ENCODE data around the gene ACTR10. TPM values are rescaled to one million over a fixed set of nuclear protein-coding genes. Genes with fewer than 3 reads are reported as not detected.

Gene ACTR10
- total RNA-seq, 2 donors from 2014 or later: 29.6 to 41.7 TPM

GRCh38 chr14:58191763-58192601, 8.0 kb upstream of the ACTR10 start:
- H3K4me1 Mint-ChIP-seq (ENCODE audit: low read depth in 2 of 2): peaks cover 0 to 4% of the 10 kb centered on the region in 2 donors
- H3K9me3 Mint-ChIP-seq: no peaks in the 10 kb centered on the region
- no peak overlapping the region for H3K4me3 Mint-ChIP-seq
- peaks cover 5 to 6% of the 10 kb centered on the region in 2 donors for H3K27me3 Mint-ChIP-seq
- DNase-seq (ENCODE audit: low spot score) (no peak), ATAC-seq (no peak)
- no peaks in the 10 kb centered on the region for H3K36me3 Mint-ChIP-seq
- no peak overlapping the region for H3K27ac Mint-ChIP-seq

- H3K27ac Mint-ChIP-seq: no peak overlapping the region
- H3K4me3 Mint-ChIP-seq: no peak overlapping the region
- H3K27me3 Mint-ChIP-seq: peaks cover 2 to 6% of the 10 kb centered on the region in 2 donors
- peaks cover 6 to 13% of the 10 kb centered on the region in 2 donors for H3K4me1 Mint-ChIP-seq (ENCODE audit: low read depth in 2 of 2)
- ATAC-seq (no peak), DNase-seq (ENCODE audit: low spot score) (no peak)
- no peaks in the 10 kb centered on the region for H3K36me3 Mint-ChIP-seq
- no peaks in the 10 kb centered on the region for H3K9me3 Mint-ChIP-seq
Observed at GRCh38 chr14:58193542-58193941, 6.4 kb upstream of the ACTR10 start.

DNA sequence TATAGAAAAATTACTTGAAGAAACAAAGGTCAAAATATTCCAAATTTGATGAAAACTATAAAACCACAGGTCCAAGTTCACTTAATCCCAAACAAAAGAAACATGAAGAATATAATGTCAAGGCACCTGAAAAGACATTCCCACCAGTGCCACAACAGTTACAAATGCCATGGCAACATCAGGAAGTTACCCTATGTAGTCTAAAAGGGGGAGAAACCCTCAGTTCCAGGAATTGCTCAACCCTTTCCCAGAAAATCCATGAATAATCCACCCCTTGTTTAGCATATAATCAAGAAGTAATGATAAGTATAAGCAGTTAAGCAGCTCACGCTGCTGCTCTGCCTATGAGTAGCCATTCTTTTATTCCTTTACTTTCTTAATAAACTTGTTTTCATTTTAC, 3.8 kb upstream of the ACTR10 start:
- ATAC-seq (no peak), DNase-seq (ENCODE audit: low spot score) (no peak)
- H3K4me1 Mint-ChIP-seq (ENCODE audit: low read depth in 2 of 2): peaks cover 19 to 28% of the 10 kb centered on the region in 2 donors
- no peaks in the 10 kb centered on the region for H3K36me3 Mint-ChIP-seq
- no peak overlapping the region for H3K4me3 Mint-ChIP-seq
- no peak overlapping the region for H3K27ac Mint-ChIP-seq
- H3K27me3 Mint-ChIP-seq: peaks cover 0 to 2% of the 10 kb centered on the region in 2 donors
- no peaks in the 10 kb centered on the region for H3K9me3 Mint-ChIP-seq

DNA sequence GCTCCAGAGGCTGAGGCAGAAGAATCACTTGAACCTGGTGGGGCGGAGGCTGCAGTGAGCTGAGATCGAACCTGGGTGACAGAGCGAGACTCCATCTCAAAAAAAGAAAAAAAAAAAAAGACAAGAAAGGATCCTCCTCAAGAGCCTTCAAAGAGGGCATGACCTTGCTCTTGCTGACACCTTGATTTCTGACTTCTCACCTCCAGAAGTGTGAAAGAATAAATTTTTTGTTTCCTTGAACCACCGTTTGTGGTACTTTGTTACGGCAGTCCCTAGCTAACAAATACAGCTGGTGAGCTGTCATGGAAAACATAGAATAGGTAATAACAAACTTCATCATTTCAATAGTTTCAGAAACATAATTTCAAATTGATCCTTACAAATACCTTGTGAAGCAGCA, 1.9 kb upstream of the ACTR10 start:
- Mint-ChIP-seq H3K27ac (peak overlapping the region in 1 of 2 donors; percentile 22), H3K27me3 (peaks cover 0 to 2% of the 10 kb centered on the region in 2 donors), H3K4me1 (ENCODE audit: low read depth in 2 of 2) (peaks cover 23 to 34% of the 10 kb centered on the region in 2 donors), H3K9me3 (no peaks in the 10 kb centered on the region), H3K36me3 (no peaks in the 10 kb centered on the region), H3K4me3 (peak overlapping the region; percentile 66)
- ATAC-seq (no peak), DNase-seq (ENCODE audit: low spot score) (no peak)

DNA sequence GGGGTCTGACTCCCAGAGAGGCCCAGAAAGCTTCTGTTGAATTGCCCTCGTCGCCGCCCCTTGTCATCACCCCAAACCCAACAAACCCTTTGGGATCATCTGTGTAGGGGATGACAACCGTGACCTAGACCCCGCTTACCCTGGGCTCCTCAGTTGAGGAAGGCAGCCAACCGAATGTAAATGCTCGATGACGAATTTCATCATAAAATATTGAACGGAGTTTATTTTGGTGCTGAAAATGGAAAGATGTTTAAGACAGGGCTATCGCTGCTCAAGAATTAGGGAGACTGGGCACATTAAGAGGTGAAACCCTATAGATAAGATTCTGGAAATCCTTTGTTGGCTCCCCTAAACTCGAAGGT, 512 bp downstream of the ACTR10 start:
- Mint-ChIP-seq H3K4me1 (ENCODE audit: low read depth in 2 of 2) (peaks cover 23 to 34% of the 10 kb centered on the region in 2 donors), H3K36me3 (no peaks in the 10 kb centered on the region), H3K4me3 (peak overlapping the region; percentile 96), H3K27ac (peak overlapping the region; percentile 96), H3K9me3 (no peaks in the 10 kb centered on the region), H3K27me3 (no peaks in the 10 kb centered on the region)
- ATAC-seq: peak; percentile 24 to 36
- DNase-seq (ENCODE audit: low spot score): no peak

DNA sequence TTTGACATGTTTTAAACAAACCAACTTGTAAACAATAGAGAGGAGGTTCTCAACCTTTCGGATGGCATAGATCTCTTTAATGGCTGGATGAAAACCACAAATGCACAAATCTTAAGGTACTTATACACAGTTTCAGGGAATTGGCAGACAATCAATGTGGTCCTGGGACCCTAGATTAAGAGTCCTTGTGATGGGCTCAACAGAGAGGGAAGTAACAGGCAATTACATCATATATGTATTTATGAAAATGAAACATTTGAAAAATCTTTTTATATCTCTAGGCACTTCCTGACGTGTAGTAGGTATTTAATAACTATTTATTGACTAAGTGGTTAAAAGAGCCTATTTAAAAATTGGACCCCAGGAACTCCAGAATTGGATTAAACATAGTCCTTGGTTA, 897 bp downstream of the ACTR10 start:
- Mint-ChIP-seq H3K4me3 (peak overlapping the region; percentile 96), H3K27ac (peak overlapping the region; percentile 96), H3K9me3 (no peaks in the 10 kb centered on the region), H3K36me3 (no peaks in the 10 kb centered on the region), H3K27me3 (no peaks in the 10 kb centered on the region), H3K4me1 (ENCODE audit: low read depth in 2 of 2) (peaks cover 23 to 34% of the 10 kb centered on the region in 2 donors)
- DNase-seq (ENCODE audit: low spot score): no peak
- ATAC-seq: no peak

DNA sequence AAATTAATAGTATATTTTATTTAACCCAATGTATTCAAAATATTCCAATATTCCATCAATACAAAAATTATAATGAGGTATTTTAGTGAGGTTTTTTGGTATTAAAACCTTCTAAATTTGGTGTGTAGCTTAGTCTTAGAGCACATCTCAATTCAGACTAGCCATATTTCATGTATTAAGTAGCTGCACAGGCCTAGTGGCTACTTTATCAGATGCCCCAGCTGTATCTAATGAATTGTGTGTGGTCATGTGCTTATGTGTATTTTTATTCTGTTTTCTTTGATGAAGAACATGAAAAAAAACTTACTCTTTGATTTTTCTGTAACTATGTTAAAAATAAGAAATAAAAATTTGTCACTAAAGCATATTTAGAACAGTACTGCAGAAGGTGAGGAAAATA, 13.2 kb downstream of the ACTR10 start:
- Mint-ChIP-seq H3K36me3 (peaks cover 27% of the 10 kb centered on the region), H3K4me3 (no peak overlapping the region), H3K27ac (no peak overlapping the region), H3K27me3 (no peaks in the 10 kb centered on the region), H3K4me1 (ENCODE audit: low read depth in 2 of 2) (peaks cover 3 to 5% of the 10 kb centered on the region in 2 donors), H3K9me3 (no peaks in the 10 kb centered on the region)
- DNase-seq (ENCODE audit: low spot score) (no peak), ATAC-seq (no peak)

GRCh38 chr14:58215191-58215914, 15.4 kb downstream of the ACTR10 start:
- no peak for ATAC-seq
- Mint-ChIP-seq H3K27me3 (no peaks in the 10 kb centered on the region), H3K36me3 (peaks cover 21% of the 10 kb centered on the region), H3K4me1 (ENCODE audit: low read depth in 2 of 2) (peaks cover 3 to 5% of the 10 kb centered on the region in 2 donors), H3K9me3 (no peaks in the 10 kb centered on the region), H3K27ac (no peak overlapping the region), H3K4me3 (no peak overlapping the region)
- no peak for DNase-seq (ENCODE audit: low spot score)

GRCh38 chr14:58216544-58216943, 16.6 kb downstream of the ACTR10 start:
- no peak overlapping the region for H3K27ac Mint-ChIP-seq
- H3K4me1 Mint-ChIP-seq (ENCODE audit: low read depth in 2 of 2): peaks cover 3 to 5% of the 10 kb centered on the region in 2 donors
- no peak overlapping the region for H3K4me3 Mint-ChIP-seq
- H3K27me3 Mint-ChIP-seq: no peaks in the 10 kb centered on the region
- ATAC-seq (no peak), DNase-seq (ENCODE audit: low spot score) (no peak)
- peaks cover 25% of the 10 kb centered on the region for H3K36me3 Mint-ChIP-seq
- no peaks in the 10 kb centered on the region for H3K9me3 Mint-ChIP-seq

GRCh38 chr14:58227096-58227819, 27.3 kb downstream of the ACTR10 start:
- Mint-ChIP-seq H3K36me3 (no peaks in the 10 kb centered on the region), H3K27me3 (no peaks in the 10 kb centered on the region), H3K9me3 (no peaks in the 10 kb centered on the region), H3K27ac (no peak overlapping the region), H3K4me1 (ENCODE audit: low read depth in 2 of 2) (peaks cover 0 to 2% of the 10 kb centered on the region in 2 donors), H3K4me3 (no peak overlapping the region)
- ATAC-seq (no peak), DNase-seq (ENCODE audit: low spot score) (no peak)

GRCh38 chr14:58238252-58239243, 38.6 kb downstream of the ACTR10 start:
- no peak overlapping the region for H3K4me3 Mint-ChIP-seq
- no peaks in the 10 kb centered on the region for H3K9me3 Mint-ChIP-seq
- ATAC-seq (no peak), DNase-seq (ENCODE audit: low spot score) (no peak)
- peaks cover 10 to 11% of the 10 kb centered on the region in 2 donors for H3K4me1 Mint-ChIP-seq (ENCODE audit: low read depth in 2 of 2)
- H3K27me3 Mint-ChIP-seq: no peaks in the 10 kb centered on the region
- no peak overlapping the region for H3K27ac Mint-ChIP-seq
- no peaks in the 10 kb centered on the region for H3K36me3 Mint-ChIP-seq

GRCh38 chr14:58239244-58240195, 39.6 kb downstream of the ACTR10 start:
- ATAC-seq (peak; percentile 45 to 62), DNase-seq (ENCODE audit: low spot score) (peak; percentile 75)
- Mint-ChIP-seq H3K27ac (no peak overlapping the region), H3K4me3 (no peak overlapping the region), H3K27me3 (no peaks in the 10 kb centered on the region), H3K36me3 (no peaks in the 10 kb centered on the region), H3K4me1 (ENCODE audit: low read depth in 2 of 2) (peaks cover 15 to 19% of the 10 kb centered on the region in 2 donors), H3K9me3 (no peaks in the 10 kb centered on the region)
